ENCODE measurements around the gene FRAT1.

The FRAT1 gene

DNA sequence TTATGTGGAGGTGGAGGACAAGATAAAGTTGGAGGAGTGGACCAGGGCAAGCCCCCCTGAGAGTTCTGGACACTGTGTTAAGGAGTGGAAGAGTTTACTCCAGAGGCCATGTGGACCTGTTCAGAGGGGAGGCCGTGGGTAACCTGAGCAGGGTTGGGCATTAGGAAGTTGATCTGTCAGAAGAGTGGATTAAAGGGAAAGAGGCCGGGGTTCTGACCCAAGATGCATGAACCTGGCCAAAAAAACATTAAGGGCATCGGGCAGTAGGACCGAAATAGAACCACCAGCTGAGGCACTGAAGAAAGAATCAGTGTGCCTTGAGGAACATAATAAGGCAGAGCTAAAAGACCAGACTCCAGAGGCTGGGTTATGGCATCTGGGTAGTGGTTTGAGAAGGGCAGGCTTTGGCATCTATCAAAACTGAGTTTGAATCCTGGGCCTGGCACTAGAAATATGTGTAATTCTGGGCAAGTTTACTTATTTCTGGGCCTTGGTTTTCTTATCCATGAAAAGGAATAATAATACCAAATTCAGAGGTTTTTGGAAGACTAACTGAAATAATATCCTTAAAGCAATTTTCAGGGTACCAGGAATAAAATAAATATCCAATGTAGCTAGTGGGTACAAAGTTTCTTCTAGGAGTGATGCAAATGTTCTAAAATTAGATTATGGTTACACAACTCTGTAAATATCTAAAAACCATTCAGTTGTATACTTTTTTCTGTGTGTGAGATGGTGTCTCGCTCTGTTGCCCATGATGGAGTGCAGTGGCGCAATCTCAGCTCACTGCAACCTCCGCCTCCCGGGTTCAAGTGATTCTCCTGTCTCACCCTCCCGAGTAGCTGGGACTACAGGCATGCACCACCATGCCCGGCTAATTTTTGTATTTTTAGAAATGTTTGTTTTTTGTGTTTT is 10.9 kb upstream of the FRAT1 start:
- ATAC-seq = no peak
- TF ChIP-seq RARB (CRISPR knock-in tag; IDR thresholded peaks at IDR 0.05) (no peak), ZNF8 (CRISPR knock-in tag; IDR thresholded peaks at IDR 0.05) (no peak), BACH2 (CRISPR knock-in tag; IDR thresholded peaks at IDR 0.05; ENCODE audit: borderline replicate concordance) (no peak), PPARA (CRISPR knock-in tag; IDR thresholded peaks at IDR 0.05; ENCODE audit: borderline replicate concordance) (no peak), ISL1 (CRISPR knock-in tag; IDR thresholded peaks at IDR 0.05) (no peak), ZNF70 (CRISPR knock-in tag; IDR thresholded peaks at IDR 0.05) (no peak)
- TF ChIP-seq, protein P1, sequence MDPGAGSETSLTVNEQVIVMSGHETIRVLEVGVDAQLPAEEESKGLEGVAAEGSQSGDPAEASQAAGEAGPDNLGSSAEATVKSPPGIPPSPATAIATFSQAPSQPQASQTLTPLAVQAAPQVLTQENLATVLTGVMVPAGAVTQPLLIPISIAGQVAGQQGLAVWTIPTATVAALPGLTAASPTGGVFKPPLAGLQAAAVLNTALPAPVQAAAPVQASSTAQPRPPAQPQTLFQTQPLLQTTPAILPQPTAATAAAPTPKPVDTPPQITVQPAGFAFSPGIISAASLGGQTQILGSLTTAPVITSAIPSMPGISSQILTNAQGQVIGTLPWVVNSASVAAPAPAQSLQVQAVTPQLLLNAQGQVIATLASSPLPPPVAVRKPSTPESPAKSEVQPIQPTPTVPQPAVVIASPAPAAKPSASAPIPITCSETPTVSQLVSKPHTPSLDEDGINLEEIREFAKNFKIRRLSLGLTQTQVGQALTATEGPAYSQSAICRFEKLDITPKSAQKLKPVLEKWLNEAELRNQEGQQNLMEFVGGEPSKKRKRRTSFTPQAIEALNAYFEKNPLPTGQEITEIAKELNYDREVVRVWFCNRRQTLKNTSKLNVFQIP (CRISPR knock-in tag; IDR thresholded peaks at IDR 0.05; ENCODE audit: borderline replicate concordance, low read depth) = no peak
- TF ChIP-seq, protein P2, sequence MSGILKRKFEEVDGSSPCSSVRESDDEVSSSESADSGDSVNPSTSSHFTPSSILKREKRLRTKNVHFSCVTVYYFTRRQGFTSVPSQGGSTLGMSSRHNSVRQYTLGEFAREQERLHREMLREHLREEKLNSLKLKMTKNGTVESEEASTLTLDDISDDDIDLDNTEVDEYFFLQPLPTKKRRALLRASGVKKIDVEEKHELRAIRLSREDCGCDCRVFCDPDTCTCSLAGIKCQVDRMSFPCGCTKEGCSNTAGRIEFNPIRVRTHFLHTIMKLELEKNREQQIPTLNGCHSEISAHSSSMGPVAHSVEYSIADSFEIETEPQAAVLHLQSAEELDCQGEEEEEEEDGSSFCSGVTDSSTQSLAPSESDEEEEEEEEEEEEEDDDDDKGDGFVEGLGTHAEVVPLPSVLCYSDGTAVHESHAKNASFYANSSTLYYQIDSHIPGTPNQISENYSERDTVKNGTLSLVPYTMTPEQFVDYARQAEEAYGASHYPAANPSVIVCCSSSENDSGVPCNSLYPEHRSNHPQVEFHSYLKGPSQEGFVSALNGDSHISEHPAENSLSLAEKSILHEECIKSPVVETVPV (CRISPR knock-in tag; IDR thresholded peaks at IDR 0.05) = no peak

DNA sequence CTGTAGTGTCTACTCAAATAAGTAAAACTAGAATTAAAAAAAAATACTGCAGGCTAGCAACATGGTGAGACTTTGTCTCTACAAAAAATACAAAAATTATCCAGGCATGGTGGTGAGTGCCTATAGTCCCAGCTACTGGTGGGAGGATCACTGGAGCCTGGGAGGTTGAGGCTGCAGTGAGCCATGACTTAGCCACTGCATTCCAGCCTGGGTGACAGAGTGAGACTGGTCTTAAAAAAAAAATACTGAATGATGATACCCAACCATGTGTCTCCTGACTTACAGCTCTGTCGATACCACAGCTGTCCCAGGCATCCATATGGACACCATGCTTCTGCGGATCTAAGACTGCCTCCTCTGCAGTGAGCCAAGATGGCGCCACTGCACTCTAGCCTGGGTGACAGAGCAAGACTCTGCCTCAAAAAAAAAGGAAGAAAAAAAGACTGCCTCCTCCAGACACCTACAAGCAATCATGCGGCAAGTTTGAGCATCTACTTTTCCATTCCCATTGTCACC is 7.9 kb upstream of the FRAT1 start:
- no peak for ATAC-seq
- TF ChIP-seq ISL1 (CRISPR knock-in tag; IDR thresholded peaks at IDR 0.05) (no peak), TOX (CRISPR knock-in tag; IDR thresholded peaks at IDR 0.05; ENCODE audit: borderline replicate concordance) (no peak), TCF4 (CRISPR knock-in tag; IDR thresholded peaks at IDR 0.05; ENCODE audit: borderline replicate concordance) (no peak), PPARA (CRISPR knock-in tag; IDR thresholded peaks at IDR 0.05; ENCODE audit: borderline replicate concordance) (no peak), ZFP3 (CRISPR knock-in tag; IDR thresholded peaks at IDR 0.05) (no peak)
- TF ChIP-seq, protein P3, sequence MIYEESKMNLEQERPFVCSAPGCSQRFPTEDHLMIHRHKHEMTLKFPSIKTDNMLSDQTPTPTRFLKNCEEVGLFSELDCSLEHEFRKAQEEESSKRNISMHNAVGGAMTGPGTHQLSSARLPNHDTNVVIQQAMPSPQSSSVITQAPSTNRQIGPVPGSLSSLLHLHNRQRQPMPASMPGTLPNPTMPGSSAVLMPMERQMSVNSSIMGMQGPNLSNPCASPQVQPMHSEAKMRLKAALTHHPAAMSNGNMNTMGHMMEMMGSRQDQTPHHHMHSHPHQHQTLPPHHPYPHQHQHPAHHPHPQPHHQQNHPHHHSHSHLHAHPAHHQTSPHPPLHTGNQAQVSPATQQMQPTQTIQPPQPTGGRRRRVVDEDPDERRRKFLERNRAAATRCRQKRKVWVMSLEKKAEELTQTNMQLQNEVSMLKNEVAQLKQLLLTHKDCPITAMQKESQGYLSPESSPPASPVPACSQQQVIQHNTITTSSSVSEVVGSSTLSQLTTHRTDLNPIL (CRISPR knock-in tag; IDR thresholded peaks at IDR 0.05; ENCODE audit: low read depth) = no peak
- TF ChIP-seq, protein P2 (CRISPR knock-in tag; IDR thresholded peaks at IDR 0.05) = no peak
- TF ChIP-seq, protein P4, sequence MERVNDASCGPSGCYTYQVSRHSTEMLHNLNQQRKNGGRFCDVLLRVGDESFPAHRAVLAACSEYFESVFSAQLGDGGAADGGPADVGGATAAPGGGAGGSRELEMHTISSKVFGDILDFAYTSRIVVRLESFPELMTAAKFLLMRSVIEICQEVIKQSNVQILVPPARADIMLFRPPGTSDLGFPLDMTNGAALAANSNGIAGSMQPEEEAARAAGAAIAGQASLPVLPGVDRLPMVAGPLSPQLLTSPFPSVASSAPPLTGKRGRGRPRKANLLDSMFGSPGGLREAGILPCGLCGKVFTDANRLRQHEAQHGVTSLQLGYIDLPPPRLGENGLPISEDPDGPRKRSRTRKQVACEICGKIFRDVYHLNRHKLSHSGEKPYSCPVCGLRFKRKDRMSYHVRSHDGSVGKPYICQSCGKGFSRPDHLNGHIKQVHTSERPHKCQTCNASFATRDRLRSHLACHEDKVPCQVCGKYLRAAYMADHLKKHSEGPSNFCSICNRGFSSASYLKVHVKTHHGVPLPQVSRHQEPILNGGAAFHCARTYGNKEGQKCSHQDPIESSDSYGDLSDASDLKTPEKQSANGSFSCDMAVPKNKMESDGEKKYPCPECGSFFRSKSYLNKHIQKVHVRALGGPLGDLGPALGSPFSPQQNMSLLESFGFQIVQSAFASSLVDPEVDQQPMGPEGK (CRISPR knock-in tag; IDR thresholded peaks at IDR 0.05; ENCODE audit: borderline replicate concordance) = no peak

DNA sequence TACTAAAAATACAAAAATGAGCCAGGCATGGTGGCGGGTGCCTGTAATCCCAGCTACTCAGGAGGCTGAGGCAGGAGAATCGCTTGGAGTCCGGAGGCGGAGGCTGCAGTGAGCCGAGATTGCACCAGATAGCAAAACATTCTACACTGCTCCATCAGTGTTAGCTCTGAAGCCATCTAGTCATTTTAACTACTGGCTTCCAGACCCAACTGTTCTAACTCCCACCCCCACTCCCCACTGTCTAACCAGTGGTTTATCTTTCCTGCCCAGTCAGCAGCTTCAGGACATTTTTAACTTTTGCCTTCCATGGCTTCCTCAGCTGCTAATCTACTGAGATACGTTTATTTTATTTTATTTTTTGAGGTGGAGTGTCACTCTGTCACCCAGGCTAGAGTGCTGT is 6.2 kb upstream of the FRAT1 start:
- ATAC-seq = no peak
- TF ChIP-seq TCF4 (CRISPR knock-in tag; IDR thresholded peaks at IDR 0.05; ENCODE audit: borderline replicate concordance) (no peak), RARB (CRISPR knock-in tag; IDR thresholded peaks at IDR 0.05) (no peak)
- TF ChIP-seq, protein P1 (CRISPR knock-in tag; IDR thresholded peaks at IDR 0.05; ENCODE audit: borderline replicate concordance, low read depth) = no peak

DNA sequence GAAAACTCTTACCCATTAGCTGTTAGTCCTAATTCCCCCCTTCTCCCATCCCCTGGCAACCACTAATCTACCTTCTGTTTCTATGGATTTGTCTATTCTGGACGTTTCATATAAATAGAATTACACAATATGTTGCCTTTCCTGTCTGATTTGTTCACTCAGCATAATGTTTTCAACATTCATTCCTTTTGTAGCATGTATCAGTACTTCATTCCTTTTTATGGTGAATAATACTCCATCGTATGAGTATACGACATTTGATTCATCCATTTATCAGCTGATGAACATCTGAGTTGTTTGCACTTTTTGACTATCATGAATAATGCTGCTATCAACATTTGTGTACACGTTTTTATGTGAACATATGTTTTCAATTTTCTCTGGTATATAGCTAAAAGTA is 4.4 kb upstream of the FRAT1 start:
- ATAC-seq = no peak
- TF ChIP-seq, protein P2 (CRISPR knock-in tag; IDR thresholded peaks at IDR 0.05) = no peak
- TF ChIP-seq, protein P1 (CRISPR knock-in tag; IDR thresholded peaks at IDR 0.05; ENCODE audit: borderline replicate concordance, low read depth) = no peak
- no peak for TF ChIP-seq ZFP30 (CRISPR knock-in tag; IDR thresholded peaks at IDR 0.05)
- TF ChIP-seq ZNF8 (CRISPR knock-in tag; IDR thresholded peaks at IDR 0.05) = no peak
- TF ChIP-seq TOX (CRISPR knock-in tag; IDR thresholded peaks at IDR 0.05; ENCODE audit: borderline replicate concordance) = no peak

All from SK-N-SH treated with all-trans-retinoic acid at 6 μM for 48 hours (cell line).